Right lobe of liver (tissue), 6 donors: ENCODE measurements around the gene MEX3A. TPM values are rescaled to one million over a fixed set of nuclear protein-coding genes. Genes with fewer than 3 reads are reported as not detected.
"Not testable (repeated sequence)": the region's sequence is repeated elsewhere in the genome, so short reads cannot be mapped to it uniquely, and the experiment has no call there.

Experiments
- ATAC-seq, 4 donors: fragments of 200-7000 bp; cut with Tn5 transposase; one replicate each; pipeline ENCODE4 v1.9.1; 2020; ENCODE audit warnings: mild to moderate bottlenecking in 4 of 4, moderate library complexity in 4 of 4
- DNase-seq, 3 donors: peaks; one replicate each; pipeline ENCODE4 v3.0.0-alpha.2; 2020
- H3K27ac ChIP-seq, 3 donors: fragments of 200-600 bp; one replicate each; pipeline ENCODE4 v1.8.0; 2022
- H3K27me3 ChIP-seq, 2 donors: fragments of 200-600 bp; one replicate each; pipeline ENCODE4 v1.8.0; 2022
- H3K36me3 ChIP-seq, 4 donors: fragments of 200-600 bp; sonication (generic) in 1 of 4; one replicate each; pipeline versions ENCODE4 v1.5.1 to v1.8.0; 2017 to 2022; ENCODE audit warnings: control low read depth in 1 of 4
- H3K4me1 ChIP-seq, 4 donors: fragments of 200-600 bp; sonication (generic) in 1 of 4; one replicate each; pipeline versions ENCODE4 v1.5.1 to v1.8.0; 2017 to 2022; ENCODE audit warnings: control low read depth in 1 of 4
- H3K4me3 ChIP-seq, 3 donors: fragments of 200-600 bp; one replicate each; pipeline ENCODE4 v1.8.0; 2022
- H3K9me3 ChIP-seq, 4 donors: fragments of 200-600 bp; sonication (generic) in 1 of 4; one replicate each; pipeline versions ENCODE4 v1.5.1 to v1.8.0; 2017 to 2022; ENCODE audit warnings: control low read depth in 1 of 4
- POLR2A ChIP-seq: fragments of 450-650 bp; IDR thresholded peaks from one replicate; pipeline ENCODE4 v1.6.1; 2017; ENCODE audit warnings: antibody characterized with exemption, mild to moderate bottlenecking
- WGBS: methylation state at CpG from one replicate; pipeline ENCODE4 v1.1.6; 2018; ENCODE audit warnings: low coverage, low lambda C conversion rate; ENCODE audit not compliant: insufficient coverage; ENCODE audit errors: missing lambda C conversion rate; 5-methylcytosine and 5-hydroxymethylcytosine counted together
- intact Hi-C, 2 donors: fragments of 100-400 bp; cut with DNase I; formaldehyde crosslinking; loops; one replicate each; pipeline versions ENCODE4 v1.11.2 to v1.14.1; 2022
- total RNA-seq, 6 experiments: library from RNA; depleted of rRNA in 2 of 6; stranded (reverse); fragments of >200 nt in 2 of 6; fragmentation: NEBNext Ultra II Directional in 3 of 6; extraction: Animal tissue kit (Norgen Biotek cat#: 25700) in 3 of 6; gene quantifications; one replicate each; pipeline versions ENCODE4 v1.1.0 to v1.2.4, GENCODE V29; 2016 to 2023
- TF ChIP-seq, protein P1 (sequence below), 4 donors: fragments of 200-600 bp in 3 of 4; fragments of 450-650 bp in 1 of 4; IDR thresholded peaks; one replicate each; pipeline versions ENCODE4 v1.5.1 to v1.8.0; 2016 to 2022; ENCODE audit warnings: antibody characterized with exemption in 4 of 4, mild to moderate bottlenecking in 2 of 4
- donor health status: DM: no; HTN: yes; CAD: no.
- donor health status: DM: no; HTN: no; CAD: no.
- donor health status: DM: no; HTN: no; CAD: no.
- donor health status: DM: no; HTN: yes; CAD: no.
- donor health status: DM: no; HTN: yes; CAD: no.

The MEX3A gene
- total RNA-seq, 6 experiments from 2014 or later: 0.35 to 1.4 (median 0.83) TPM

DNA sequence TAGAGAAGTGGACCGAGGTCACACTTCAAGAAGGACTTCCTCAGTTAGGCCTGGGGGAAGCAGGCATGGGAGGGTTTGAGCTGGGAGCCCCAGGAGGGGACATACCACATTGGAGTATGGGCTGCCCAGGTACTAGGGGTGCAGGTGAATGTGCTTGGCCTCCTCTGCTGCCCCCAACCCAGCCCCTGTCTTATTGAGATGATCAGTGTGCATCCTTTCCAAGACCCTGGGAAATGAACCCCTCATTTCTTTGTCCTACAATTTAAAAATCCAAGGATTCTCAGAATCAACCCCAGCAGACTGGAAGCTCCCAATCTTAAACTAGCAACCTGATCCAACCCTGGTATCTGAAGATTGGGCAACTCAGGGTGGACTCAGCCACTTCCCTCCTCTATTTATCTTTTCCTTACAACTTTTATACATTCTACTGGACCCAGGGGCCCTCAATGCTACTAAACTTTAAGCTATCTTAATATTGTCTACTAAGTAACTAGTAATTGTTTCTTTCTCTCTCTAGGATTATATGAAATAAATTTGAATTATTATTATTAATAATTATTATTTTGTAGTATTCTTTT lies 9.1 kb downstream of the MEX3A start:
- intact Hi-C loops: no loop called here
- no peaks in the 10 kb centered on the region for H3K27me3 ChIP-seq
- TF ChIP-seq, protein P1, sequence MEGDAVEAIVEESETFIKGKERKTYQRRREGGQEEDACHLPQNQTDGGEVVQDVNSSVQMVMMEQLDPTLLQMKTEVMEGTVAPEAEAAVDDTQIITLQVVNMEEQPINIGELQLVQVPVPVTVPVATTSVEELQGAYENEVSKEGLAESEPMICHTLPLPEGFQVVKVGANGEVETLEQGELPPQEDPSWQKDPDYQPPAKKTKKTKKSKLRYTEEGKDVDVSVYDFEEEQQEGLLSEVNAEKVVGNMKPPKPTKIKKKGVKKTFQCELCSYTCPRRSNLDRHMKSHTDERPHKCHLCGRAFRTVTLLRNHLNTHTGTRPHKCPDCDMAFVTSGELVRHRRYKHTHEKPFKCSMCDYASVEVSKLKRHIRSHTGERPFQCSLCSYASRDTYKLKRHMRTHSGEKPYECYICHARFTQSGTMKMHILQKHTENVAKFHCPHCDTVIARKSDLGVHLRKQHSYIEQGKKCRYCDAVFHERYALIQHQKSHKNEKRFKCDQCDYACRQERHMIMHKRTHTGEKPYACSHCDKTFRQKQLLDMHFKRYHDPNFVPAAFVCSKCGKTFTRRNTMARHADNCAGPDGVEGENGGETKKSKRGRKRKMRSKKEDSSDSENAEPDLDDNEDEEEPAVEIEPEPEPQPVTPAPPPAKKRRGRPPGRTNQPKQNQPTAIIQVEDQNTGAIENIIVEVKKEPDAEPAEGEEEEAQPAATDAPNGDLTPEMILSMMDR (IDR thresholded peaks at IDR 0.05): no peak
- no peak for TF ChIP-seq POLR2A
- no peak overlapping the region for H3K27ac ChIP-seq
- no peaks in the 10 kb centered on the region for H3K36me3 ChIP-seq
- 0% methylated on average over 1 of the region's 1 CpG for WGBS
- ATAC-seq (no peak), DNase-seq (no peak)
- H3K4me1 ChIP-seq: peaks cover 0 to 37% (median 13%) of the 10 kb centered on the region in 4 donors
- H3K9me3 ChIP-seq: no peaks in the 10 kb centered on the region
- no peak overlapping the region for H3K4me3 ChIP-seq

DNA sequence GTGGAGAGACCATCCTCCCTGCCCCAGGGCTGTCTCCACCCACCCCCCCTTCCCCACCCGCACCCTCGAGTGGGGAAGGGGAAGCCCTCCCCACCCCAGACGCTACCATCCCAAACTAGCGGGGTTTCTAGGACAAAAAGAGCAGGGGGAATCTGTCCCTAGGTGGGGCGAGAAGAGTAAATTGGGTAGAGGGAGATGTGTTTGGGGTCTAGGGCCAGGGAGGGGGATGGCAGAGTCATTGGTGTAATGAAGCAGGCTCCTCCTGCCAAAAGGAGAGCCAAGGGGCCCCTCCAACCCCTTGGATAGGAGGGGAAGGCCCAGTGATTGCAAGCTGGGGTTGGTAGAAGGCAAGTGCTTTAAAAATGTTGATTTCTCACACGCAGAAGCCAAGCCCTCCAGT lies 10.0 kb downstream of the MEX3A start:
- intact Hi-C loops: no loop called here
- Histone ChIP-seq H3K27ac (no peak overlapping the region), H3K27me3 (no peaks in the 10 kb centered on the region), H3K4me3 (no peak overlapping the region), H3K4me1 (peaks cover 0 to 37% (median 13%) of the 10 kb centered on the region in 4 donors), H3K36me3 (no peaks in the 10 kb centered on the region), H3K9me3 (no peaks in the 10 kb centered on the region)
- no peak for TF ChIP-seq POLR2A
- TF ChIP-seq, protein P1 (IDR thresholded peaks at IDR 0.05): no peak
- DNase-seq (no peak), ATAC-seq (no peak)
- WGBS: 61% methylated on average over 5 of the region's 6 CpGs

DNA sequence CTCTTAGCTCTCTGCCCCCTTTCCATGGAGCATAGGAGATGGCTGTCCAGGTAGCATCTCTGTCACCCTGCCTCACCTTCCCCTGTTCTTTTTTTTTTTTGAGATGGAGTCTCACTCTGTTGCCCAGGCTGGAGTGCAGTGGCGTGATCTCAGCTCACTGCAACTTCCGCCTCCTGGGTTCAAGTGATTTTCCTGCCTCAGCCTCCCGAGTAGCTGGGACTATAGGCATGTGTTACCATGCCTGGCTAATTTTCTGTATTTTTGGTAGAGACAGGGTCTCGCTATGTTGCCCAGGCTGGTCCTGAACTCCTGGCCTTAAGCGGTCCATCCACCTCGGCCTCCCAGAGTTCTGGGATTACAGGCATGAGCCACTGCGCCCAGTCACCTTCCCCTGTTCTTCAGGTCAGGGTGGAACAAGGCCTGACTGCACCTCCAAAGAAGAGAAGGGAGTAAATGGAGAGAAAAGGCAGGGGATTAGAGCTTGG lies 10.9 kb downstream of the MEX3A start:
- intact Hi-C loops, H3K9me3 ChIP-seq, DNase-seq, H3K36me3 ChIP-seq, H3K4me3 ChIP-seq, ATAC-seq, H3K27me3 ChIP-seq, H3K27ac ChIP-seq: not testable (repeated sequence)
- 91% methylated on average over 6 of the region's 7 CpGs for WGBS
- H3K4me1 ChIP-seq: peaks cover 0 to 33% (median 13%) of the 10 kb centered on the region in 4 donors

DNA sequence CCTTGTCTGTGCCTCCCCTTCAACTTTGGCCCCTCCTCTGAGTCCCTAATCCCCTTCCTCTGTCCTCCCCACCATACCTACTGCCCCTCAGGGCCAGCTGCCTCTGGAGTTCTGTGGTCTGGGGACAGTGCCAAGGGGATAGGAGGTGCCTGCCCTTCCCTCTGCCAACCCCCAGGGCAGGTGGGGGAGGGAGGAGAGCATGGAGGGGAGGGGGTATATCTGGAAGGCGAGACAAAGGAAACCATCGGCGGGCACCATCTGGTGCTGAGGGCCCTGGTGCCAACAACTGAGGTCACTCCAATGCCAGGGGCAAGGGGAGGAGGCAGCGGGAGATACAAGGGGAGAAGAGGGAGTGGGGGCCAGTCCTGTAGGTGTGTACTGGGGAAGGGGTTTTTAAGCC lies 11.7 kb downstream of the MEX3A start:
- intact Hi-C loops: no loop called here
- no peak for TF ChIP-seq POLR2A
- TF ChIP-seq, protein P1 (IDR thresholded peaks at IDR 0.05): no peak
- ATAC-seq (peak; percentile 23 to 61 (median 30)), DNase-seq (peak in 1 of 3 donors; percentile 58)
- Histone ChIP-seq H3K4me1 (peaks cover 0 to 25% (median 13%) of the 10 kb centered on the region in 4 donors), H3K36me3 (no peaks in the 10 kb centered on the region), H3K27ac (peak overlapping the region; percentile 41 to 60 (median 47)), H3K9me3 (no peaks in the 10 kb centered on the region), H3K4me3 (no peak overlapping the region), H3K27me3 (no peaks in the 10 kb centered on the region)
- WGBS: 21% methylated on average over 2 of the region's 4 CpGs
